DOHH2 (cell line): ENCODE data around the gene SUGP2.

Experiments used
- CTCF ChIP-seq: fragments of 200-600 bp; sonication (generic); IDR thresholded peaks from one replicate; pipeline ENCODE4 v1.5.1; 2014; ENCODE audit warnings: antibody characterized with exemption, mild to moderate bottlenecking, low read depth, low read length; ENCODE audit not compliant: poor library complexity, severe bottlenecking
- EZH2phosphoT487 ChIP-seq: fragments of 200-600 bp; sonication (generic); IDR thresholded peaks from 2 replicates; pipeline ENCODE4 v1.6.1; 2017; ENCODE audit warnings: borderline replicate concordance, mild to moderate bottlenecking, antibody characterized with exemption, low read length, moderate library complexity, mixed read lengths

- no peak for TF ChIP-seq CTCF
- TF ChIP-seq EZH2phosphoT487 = no peak
These were observed 23.4 kb upstream of the SUGP2 start for GRCh38 chr19:19056636-19057275.
